HepG2 (cell line): ENCODE results near the gene ATF1. TPM values are rescaled to one million over a fixed set of nuclear protein-coding genes. Genes with fewer than 3 reads are reported as not detected.

Source experiments
- CBFB ChIP-seq: sonication (generic); formaldehyde crosslinking; IDR thresholded peaks from 2 replicates; pipeline ENCODE4 v1.4.0; 2020; ENCODE audit warnings: missing genetic modification reagents
- GTF2F1 ChIP-seq: fragments of 150-350 bp; IDR thresholded peaks from 2 replicates; pipeline ENCODE4 v1.6.1; 2014; ENCODE audit warnings: low read length
- IRX3 ChIP-seq: sonication (generic); formaldehyde crosslinking; IDR thresholded peaks from 2 replicates; pipeline ENCODE4 v1.8.1; 2023; ENCODE audit warnings: mild to moderate bottlenecking, low read depth, missing genetic modification reagents, borderline replicate concordance
- KAT7 ChIP-seq: IDR thresholded peaks from 2 replicates; pipeline ENCODE4 v1.6.1; 2018; ENCODE audit warnings: borderline replicate concordance, missing compliant biosample characterization
- MIER3 ChIP-seq: IDR thresholded peaks from 2 replicates; pipeline ENCODE4 v1.6.1; 2016; ENCODE audit warnings: missing compliant biosample characterization, borderline replicate concordance
- SP5 ChIP-seq: IDR thresholded peaks from 2 replicates; pipeline ENCODE4 v1.6.1; 2016; ENCODE audit warnings: low read depth, borderline replicate concordance
- SRSF4 ChIP-seq: fragments of 200-400 bp; formaldehyde crosslinking; IDR thresholded peaks from one replicate; pipeline ENCODE4 v1.6.1; 2018; ENCODE audit warnings: mild to moderate bottlenecking, low read depth, low read length, moderate library complexity; ENCODE audit not compliant: poor library complexity, severe bottlenecking
- XRCC5 ChIP-seq: fragments of 200-400 bp; formaldehyde crosslinking; optimal IDR thresholded peaks from 2 replicates; pipeline ENCODE3; 2017; ENCODE audit warnings: mild to moderate bottlenecking, low read length
- ZFP37 ChIP-seq: sonication (generic); formaldehyde crosslinking; IDR thresholded peaks from 2 replicates; pipeline ENCODE4 v1.4.0; 2020; ENCODE audit warnings: missing genetic modification reagents, borderline replicate concordance
- ZFY ChIP-seq: sonication (generic); formaldehyde crosslinking; IDR thresholded peaks from 2 replicates; pipeline ENCODE4 v1.4.0; 2020; ENCODE audit warnings: missing genetic modification reagents
- ZNF407 ChIP-seq: sonication (generic); formaldehyde crosslinking; IDR thresholded peaks from one replicate; pipeline ENCODE4 v1.5.1; 2020; ENCODE audit warnings: mild to moderate bottlenecking, missing genetic modification reagents; ENCODE audit errors: not compliant biosample characterization
- ZNF619 ChIP-seq: sonication (generic); formaldehyde crosslinking; IDR thresholded peaks from 2 replicates; pipeline ENCODE4 v1.4.0; 2020; ENCODE audit warnings: mild to moderate bottlenecking, missing genetic modification reagents
- ZNF639 ChIP-seq: conservative IDR thresholded peaks from 2 replicates; pipeline ENCODE4 v1.6.1; 2018; ENCODE audit warnings: missing genetic modification reagents
- polyA plus RNA-seq, 8 experiments: library from polyadenylated mRNA; depleted of rRNA in 3 of 8; stranded (reverse) in 7 of 8; unstranded in 1 of 8; fragments of >200 nt; fragmentation: Illumina TruSeq in 4 of 8; extraction: Trizol in 4 of 8; gene quantifications; 2 replicates each; pipeline versions ENCODE4 v1.2.1 to v1.2.3, GENCODE V29; 2011 to 2016; ENCODE audit warnings: low read depth in 4 of 8, missing spikeins in 1 of 8, mixed read lengths in 1 of 8; ENCODE audit not compliant: insufficient read depth in 1 of 8
- total RNA-seq, 5 experiments: library from RNA; depleted of rRNA; stranded (reverse); fragments of >200 nt; fragmentation: Illumina TruSeq; extraction: Trizol; gene quantifications; 2 replicates each; pipeline ENCODE4 v1.2.3, GENCODE V29; 2016; ENCODE audit warnings: low read depth in 1 of 5
- TF ChIP-seq, protein P1 (sequence below): sonication (generic); formaldehyde crosslinking; conservative IDR thresholded peaks from 2 replicates; pipeline ENCODE4 v1.8.0; 2022; ENCODE audit warnings: mild to moderate bottlenecking, moderate library complexity, missing genetic modification reagents
- TF ChIP-seq, protein P2 (sequence below): IDR thresholded peaks from 2 replicates; pipeline ENCODE4 v1.6.1; 2016

The ATF1 gene
- total and polyA plus RNA-seq, 2 of the 13 experiments (the other 11 are each of a cell fraction or from before 2014, with no cell fraction given), result 29.3 to 52.0 TPM

DNA sequence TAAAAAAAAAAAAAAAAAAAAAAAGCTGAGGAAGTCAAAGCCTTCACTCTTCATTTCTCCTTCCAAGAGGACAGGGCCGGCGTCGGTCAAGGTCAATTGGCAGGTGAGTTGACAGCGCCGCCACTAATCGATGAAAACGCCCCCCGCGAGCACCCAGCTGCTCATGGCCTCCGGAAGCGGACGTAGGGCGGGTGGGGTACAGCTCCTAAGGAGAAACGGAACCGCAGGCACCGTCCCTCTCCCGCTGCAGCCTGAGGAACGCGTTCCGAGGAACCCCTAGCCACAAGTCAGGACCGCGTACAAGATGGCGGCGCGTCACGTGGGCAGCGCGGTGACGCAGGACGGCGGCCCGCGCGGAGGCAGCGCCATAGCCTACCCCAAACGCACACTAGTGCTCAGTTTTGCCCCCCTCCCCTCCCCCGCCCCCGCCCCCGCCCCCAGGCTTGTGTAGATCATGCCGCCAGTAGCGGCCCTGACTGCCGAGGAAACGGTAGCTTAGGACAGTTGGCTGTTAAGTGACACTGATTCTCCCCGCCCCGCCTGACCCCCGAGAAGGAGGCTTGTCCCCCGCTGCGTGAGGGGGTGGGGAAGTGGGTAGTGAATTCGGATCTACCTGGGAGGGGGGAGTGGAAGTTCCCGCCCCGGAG, at the start of gene ATF1 (continued):
- TF ChIP-seq ZNF639 (CRISPR knock-in tag) (peak; percentile 83), MIER3 (CRISPR knock-in tag) (0 out of 2 replicates have a peak, but pooled peaks have one; percentile 33), ZNF407 (CRISPR knock-in tag) (no peak), ZFY (peak; percentile 22; the same call in 1 of the 2 replicates), SRSF4 (no peak), XRCC5 (no peak), SP5 (no peak), GTF2F1 (no peak), KAT7 (CRISPR knock-in tag) (no peak), ZFP37 (CRISPR knock-in tag) (no peak; the same call in 1 of the 2 replicates), ZNF619 (CRISPR knock-in tag) (no peak), IRX3 (no peak), CBFB (peak; percentile 82; the same call in 1 of the 2 replicates)
- TF ChIP-seq, protein P1, sequence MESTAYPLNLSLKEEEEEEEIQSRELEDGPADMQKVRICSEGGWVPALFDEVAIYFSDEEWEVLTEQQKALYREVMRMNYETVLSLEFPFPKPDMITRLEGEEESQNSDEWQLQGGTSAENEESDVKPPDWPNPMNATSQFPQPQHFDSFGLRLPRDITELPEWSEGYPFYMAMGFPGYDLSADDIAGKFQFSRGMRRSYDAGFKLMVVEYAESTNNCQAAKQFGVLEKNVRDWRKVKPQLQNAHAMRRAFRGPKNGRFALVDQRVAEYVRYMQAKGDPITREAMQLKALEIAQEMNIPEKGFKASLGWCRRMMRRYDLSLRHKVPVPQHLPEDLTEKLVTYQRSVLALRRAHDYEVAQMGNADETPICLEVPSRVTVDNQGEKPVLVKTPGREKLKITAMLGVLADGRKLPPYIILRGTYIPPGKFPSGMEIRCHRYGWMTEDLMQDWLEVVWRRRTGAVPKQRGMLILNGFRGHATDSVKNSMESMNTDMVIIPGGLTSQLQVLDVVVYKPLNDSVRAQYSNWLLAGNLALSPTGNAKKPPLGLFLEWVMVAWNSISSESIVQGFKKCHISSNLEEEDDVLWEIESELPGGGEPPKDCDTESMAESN (CRISPR knock-in tag), result peak; percentile 77; the same call in 1 of the 2 replicates
- TF ChIP-seq, protein P2, sequence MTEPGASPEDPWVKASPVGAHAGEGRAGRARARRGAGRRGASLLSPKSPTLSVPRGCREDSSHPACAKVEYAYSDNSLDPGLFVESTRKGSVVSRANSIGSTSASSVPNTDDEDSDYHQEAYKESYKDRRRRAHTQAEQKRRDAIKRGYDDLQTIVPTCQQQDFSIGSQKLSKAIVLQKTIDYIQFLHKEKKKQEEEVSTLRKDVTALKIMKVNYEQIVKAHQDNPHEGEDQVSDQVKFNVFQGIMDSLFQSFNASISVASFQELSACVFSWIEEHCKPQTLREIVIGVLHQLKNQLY (CRISPR knock-in tag), result peak; percentile 27; the same call in 1 of the 2 replicates
